ENCODE measurements around the gene ZNF777.

DNA sequence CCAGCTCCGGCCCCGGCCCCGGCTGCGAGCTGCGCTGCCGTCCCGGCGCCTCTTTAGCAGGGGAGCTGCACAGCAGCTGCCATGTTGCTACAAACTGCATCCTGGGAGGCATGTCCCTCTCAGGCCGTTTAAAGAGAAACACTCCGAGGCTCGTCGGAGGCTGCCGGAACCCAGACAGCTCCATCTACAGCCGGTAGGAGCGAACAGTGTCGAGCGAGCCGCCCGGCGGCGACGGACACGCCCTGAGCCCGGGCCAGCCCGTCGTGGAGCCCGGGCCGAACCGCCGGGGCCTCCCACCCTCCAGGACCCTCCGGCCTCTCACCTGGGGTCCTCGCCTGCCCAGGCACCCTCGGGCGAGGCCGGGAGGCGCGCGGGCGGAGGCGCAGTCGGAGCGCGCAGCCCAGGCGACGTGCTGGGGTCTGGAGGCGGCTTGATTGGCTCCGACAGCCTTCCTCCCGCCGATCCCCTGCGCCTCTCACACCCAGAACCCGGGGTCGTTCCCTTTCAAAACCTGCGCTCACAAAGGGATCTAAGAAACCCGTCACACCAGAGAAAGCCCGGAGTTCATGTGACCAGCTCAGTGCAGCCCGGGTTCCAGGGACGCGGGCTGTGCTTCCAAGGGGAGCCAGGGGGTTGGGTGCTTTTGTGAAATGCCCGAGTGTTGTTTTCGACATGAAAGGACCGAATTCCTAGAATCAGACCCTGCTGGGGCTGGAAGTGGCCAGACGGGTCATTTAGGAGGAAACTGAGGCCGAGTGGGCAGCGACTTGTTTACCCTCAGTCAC lies at the start of gene ZNF777:
- TF ChIP-seq EZH2phosphoT487 (IDR thresholded peaks at IDR 0.05; ENCODE audit: low read depth), result no peak
- TF ChIP-seq, protein P1, sequence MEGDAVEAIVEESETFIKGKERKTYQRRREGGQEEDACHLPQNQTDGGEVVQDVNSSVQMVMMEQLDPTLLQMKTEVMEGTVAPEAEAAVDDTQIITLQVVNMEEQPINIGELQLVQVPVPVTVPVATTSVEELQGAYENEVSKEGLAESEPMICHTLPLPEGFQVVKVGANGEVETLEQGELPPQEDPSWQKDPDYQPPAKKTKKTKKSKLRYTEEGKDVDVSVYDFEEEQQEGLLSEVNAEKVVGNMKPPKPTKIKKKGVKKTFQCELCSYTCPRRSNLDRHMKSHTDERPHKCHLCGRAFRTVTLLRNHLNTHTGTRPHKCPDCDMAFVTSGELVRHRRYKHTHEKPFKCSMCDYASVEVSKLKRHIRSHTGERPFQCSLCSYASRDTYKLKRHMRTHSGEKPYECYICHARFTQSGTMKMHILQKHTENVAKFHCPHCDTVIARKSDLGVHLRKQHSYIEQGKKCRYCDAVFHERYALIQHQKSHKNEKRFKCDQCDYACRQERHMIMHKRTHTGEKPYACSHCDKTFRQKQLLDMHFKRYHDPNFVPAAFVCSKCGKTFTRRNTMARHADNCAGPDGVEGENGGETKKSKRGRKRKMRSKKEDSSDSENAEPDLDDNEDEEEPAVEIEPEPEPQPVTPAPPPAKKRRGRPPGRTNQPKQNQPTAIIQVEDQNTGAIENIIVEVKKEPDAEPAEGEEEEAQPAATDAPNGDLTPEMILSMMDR (IDR thresholded peaks at IDR 0.05; ENCODE audit: low read depth, low read length), result peak; percentile 48

Data from OCI-LY3 (cell line).